Measurements from ENCODE around the gene INPP5D. TPM values are rescaled to one million over a fixed set of nuclear protein-coding genes. Genes with fewer than 3 reads are reported as not detected.
"Not testable (repeated sequence)": the region's sequence is repeated elsewhere in the genome, so short reads cannot be mapped to it uniquely, and the experiment has no call there.

The INPP5D gene
- total RNA-seq, 1 experiment from 2014 or later = 2.3 TPM

DNA sequence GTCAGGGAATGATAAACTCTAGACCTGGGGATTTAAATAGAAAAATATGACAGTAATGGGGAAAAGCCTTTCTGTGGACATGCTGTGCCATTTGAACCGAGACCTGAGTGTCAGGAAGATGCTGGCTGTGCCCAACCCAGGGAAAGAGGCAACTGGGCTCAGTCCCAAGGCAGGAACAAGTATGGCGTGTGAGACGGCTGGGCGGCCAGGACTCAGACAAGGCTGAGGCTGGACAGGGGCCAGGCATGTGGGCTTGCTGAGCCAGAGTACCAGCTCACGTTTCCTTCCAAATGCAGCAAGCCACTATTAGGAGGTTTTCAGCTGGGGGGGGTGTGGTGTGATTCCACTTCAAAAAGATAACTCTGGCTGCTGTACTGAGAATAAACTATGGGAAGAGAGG, 92.4 kb downstream of the INPP5D start:
- H3K4me1 ChIP-seq (ENCODE audit: insufficient read depth, low read length, poor library complexity, severe bottlenecking) = no peaks in the 10 kb centered on the region
- H3K9me3 ChIP-seq (ENCODE audit: low read depth, low read length, poor library complexity, severe bottlenecking) = no peaks in the 10 kb centered on the region
- intact Hi-C loops (cut with micrococcal nuclease; ENCODE audit: unreplicated experiment) = no loop called here
- no peaks in the 10 kb centered on the region for H3K36me3 ChIP-seq (ENCODE audit: insufficient read depth, low read length, poor library complexity, severe bottlenecking)
- no peak overlapping the region for H3K27ac ChIP-seq (ENCODE audit: low read depth, low read length, poor library complexity, severe bottlenecking)
- H3K27me3 ChIP-seq (replicated peaks; ENCODE audit: insufficient read depth, low read depth, low read length, poor library complexity) = no peaks in the 10 kb centered on the region
- TF ChIP-seq, protein P1, sequence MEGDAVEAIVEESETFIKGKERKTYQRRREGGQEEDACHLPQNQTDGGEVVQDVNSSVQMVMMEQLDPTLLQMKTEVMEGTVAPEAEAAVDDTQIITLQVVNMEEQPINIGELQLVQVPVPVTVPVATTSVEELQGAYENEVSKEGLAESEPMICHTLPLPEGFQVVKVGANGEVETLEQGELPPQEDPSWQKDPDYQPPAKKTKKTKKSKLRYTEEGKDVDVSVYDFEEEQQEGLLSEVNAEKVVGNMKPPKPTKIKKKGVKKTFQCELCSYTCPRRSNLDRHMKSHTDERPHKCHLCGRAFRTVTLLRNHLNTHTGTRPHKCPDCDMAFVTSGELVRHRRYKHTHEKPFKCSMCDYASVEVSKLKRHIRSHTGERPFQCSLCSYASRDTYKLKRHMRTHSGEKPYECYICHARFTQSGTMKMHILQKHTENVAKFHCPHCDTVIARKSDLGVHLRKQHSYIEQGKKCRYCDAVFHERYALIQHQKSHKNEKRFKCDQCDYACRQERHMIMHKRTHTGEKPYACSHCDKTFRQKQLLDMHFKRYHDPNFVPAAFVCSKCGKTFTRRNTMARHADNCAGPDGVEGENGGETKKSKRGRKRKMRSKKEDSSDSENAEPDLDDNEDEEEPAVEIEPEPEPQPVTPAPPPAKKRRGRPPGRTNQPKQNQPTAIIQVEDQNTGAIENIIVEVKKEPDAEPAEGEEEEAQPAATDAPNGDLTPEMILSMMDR (conservative IDR thresholded peaks at IDR 0.05; ENCODE audit: low read depth, low read length) = no peak
- no peak for TF ChIP-seq EZH2 (IDR thresholded peaks at IDR 0.05; ENCODE audit: borderline replicate concordance, low read depth, low read length, poor library complexity, severe bottlenecking)
- H3K4me3 ChIP-seq (ENCODE audit: low read depth, low read length, poor library complexity, severe bottlenecking) = no peak overlapping the region
- DNase-seq (ENCODE audit: low spot score) = no peak
- BruUV-seq (replicated peaks) = no TSS peak
- ChIA-PET POLR2A (ENCODE audit: low non-redundant PET) (no interaction called here), CTCF (no interaction called here)

- intact Hi-C loops (cut with micrococcal nuclease; ENCODE audit: unreplicated experiment) = no loop called here
- DNase-seq (ENCODE audit: low spot score) = no peak
- Histone ChIP-seq H3K4me3 (ENCODE audit: low read depth, low read length, poor library complexity, severe bottlenecking) (no peak overlapping the region), H3K27ac (ENCODE audit: low read depth, low read length, poor library complexity, severe bottlenecking) (no peak overlapping the region), H3K27me3 (replicated peaks; ENCODE audit: insufficient read depth, low read depth, low read length, poor library complexity) (no peaks in the 10 kb centered on the region), H3K36me3 (ENCODE audit: insufficient read depth, low read length, poor library complexity, severe bottlenecking) (no peaks in the 10 kb centered on the region), H3K4me1 (ENCODE audit: insufficient read depth, low read length, poor library complexity, severe bottlenecking) (no peaks in the 10 kb centered on the region), H3K9me3 (ENCODE audit: low read depth, low read length, poor library complexity, severe bottlenecking) (no peaks in the 10 kb centered on the region)
- TF ChIP-seq, protein P1 (conservative IDR thresholded peaks at IDR 0.05; ENCODE audit: low read depth, low read length) = no peak
- TF ChIP-seq EZH2 (IDR thresholded peaks at IDR 0.05; ENCODE audit: borderline replicate concordance, low read depth, low read length, poor library complexity, severe bottlenecking) = no peak
- no TSS peak for BruUV-seq (replicated peaks)
- ChIA-PET CTCF (no interaction called here), POLR2A (ENCODE audit: low non-redundant PET) (no interaction called here)
Observed at GRCh38 chr2:233153146-233153798, 93.1 kb downstream of the INPP5D start.

DNA sequence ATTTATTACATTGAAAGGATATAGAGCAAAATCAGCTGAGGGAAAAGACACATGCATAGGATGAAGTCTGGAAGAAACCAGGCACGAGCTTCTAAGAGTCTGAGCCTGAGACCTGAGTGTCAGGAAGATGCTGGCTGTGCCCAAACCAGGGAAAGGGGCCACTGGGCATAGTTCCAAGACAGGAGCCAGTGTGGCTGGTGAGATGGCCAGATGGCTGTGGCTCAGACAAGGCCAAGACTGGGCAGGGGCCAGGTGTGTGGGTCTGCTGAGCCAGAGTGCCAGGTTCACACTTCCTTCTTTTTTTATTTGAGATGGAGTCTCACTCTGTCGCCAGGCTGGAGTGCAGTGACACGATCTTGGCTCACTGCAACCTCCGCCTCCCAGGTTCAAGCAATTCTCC, 95.9 kb downstream of the INPP5D start:
- H3K4me1 ChIP-seq (ENCODE audit: insufficient read depth, low read length, poor library complexity, severe bottlenecking) = no peaks in the 10 kb centered on the region
- POLR2A ChIA-PET (ENCODE audit: low non-redundant PET) = no interaction called here
- H3K9me3 ChIP-seq (ENCODE audit: low read depth, low read length, poor library complexity, severe bottlenecking) = no peaks in the 10 kb centered on the region
- H3K4me3 ChIP-seq (ENCODE audit: low read depth, low read length, poor library complexity, severe bottlenecking) = no peak overlapping the region
- no peak overlapping the region for H3K27ac ChIP-seq (ENCODE audit: low read depth, low read length, poor library complexity, severe bottlenecking)
- H3K27me3 ChIP-seq (replicated peaks; ENCODE audit: insufficient read depth, low read depth, low read length, poor library complexity) = no peaks in the 10 kb centered on the region
- TF ChIP-seq EZH2 (IDR thresholded peaks at IDR 0.05; ENCODE audit: borderline replicate concordance, low read depth, low read length, poor library complexity, severe bottlenecking) = no peak
- TF ChIP-seq, protein P1 (conservative IDR thresholded peaks at IDR 0.05; ENCODE audit: low read depth, low read length) = no peak
- intact Hi-C loops (cut with micrococcal nuclease; ENCODE audit: unreplicated experiment) = no loop called here
- H3K36me3 ChIP-seq (ENCODE audit: insufficient read depth, low read length, poor library complexity, severe bottlenecking) = no peaks in the 10 kb centered on the region
- no TSS peak for BruUV-seq (replicated peaks)
- no peak for DNase-seq (ENCODE audit: low spot score)
- CTCF ChIA-PET = no interaction called here

GRCh38 chr2:233156461-233156860, 96.3 kb downstream of the INPP5D start:
- CTCF ChIA-PET; H3K27me3 ChIP-seq (replicated peaks; ENCODE audit: insufficient read depth, low read depth, low read length, poor library complexity); H3K27ac ChIP-seq (ENCODE audit: low read depth, low read length, poor library complexity, severe bottlenecking); H3K9me3 ChIP-seq (ENCODE audit: low read depth, low read length, poor library complexity, severe bottlenecking); intact Hi-C loops (cut with micrococcal nuclease; ENCODE audit: unreplicated experiment); POLR2A ChIA-PET (ENCODE audit: low non-redundant PET); H3K4me1 ChIP-seq (ENCODE audit: insufficient read depth, low read length, poor library complexity, severe bottlenecking); DNase-seq (ENCODE audit: low spot score); H3K4me3 ChIP-seq (ENCODE audit: low read depth, low read length, poor library complexity, severe bottlenecking); BruUV-seq (replicated peaks); H3K36me3 ChIP-seq (ENCODE audit: insufficient read depth, low read length, poor library complexity, severe bottlenecking): not testable (repeated sequence)

All from A673 (cell line).